HG03520 (cell line): ENCODE results near the gene RWDD1.

Experiments used
- ATAC-seq: cut with Tn5 transposase; IDR thresholded peaks from one replicate; pipeline ENCODE4 v1.9.1; 2021; ENCODE audit warnings: mild to moderate bottlenecking, moderate library complexity; ENCODE audit not compliant: unreplicated experiment

Gene RWDD1, protein sequence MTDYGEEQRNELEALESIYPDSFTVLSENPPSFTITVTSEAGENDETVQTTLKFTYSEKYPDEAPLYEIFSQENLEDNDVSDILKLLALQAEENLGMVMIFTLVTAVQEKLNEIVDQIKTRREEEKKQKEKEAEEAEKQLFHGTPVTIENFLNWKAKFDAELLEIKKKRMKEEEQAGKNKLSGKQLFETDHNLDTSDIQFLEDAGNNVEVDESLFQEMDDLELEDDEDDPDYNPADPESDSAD

DNA sequence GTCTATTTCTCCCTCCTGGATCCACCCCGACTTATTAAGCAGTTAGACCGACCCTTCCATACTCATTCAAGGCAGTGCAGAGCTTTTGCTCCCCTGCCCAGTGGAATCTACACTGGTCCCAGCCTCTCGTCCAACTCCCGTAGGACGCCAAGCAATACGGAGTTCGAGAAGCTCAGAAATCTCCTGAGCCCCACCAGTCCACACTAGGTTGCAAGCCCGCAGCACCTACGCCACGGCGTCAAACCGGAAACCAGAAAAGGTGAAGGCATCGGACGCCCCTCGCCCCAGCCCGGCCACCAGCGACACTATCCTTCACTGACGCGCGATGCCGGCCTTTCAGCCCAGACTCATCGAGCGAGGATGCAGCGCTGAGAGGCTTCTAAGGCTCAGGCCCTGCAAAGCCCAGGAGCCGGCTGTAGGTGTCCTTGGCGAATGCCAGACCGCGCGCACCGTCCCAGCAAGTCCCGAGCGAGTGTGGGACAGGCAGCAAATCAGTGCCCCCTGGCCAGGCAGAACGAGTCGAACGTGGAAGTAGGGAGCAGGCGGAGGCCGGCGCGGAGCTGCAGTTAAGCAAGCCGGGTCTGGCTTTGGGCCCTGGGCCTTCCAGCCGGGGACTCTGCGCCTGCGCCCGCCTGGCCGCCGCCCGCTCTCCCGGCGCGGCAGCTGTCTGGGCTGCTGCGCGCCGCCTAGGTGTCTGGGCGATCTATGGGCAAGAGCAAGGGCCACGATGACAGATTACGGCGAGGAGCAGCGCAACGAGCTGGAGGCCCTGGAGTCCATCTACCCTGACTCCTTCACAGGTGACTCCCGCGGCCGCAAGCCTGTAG lies at the start of gene RWDD1:
Gene RWDD1, plus strand, starts transcription at position 649 of the 827 bp plus-strand sequence. Its CDS starts 79 bp downstream, at position 728.
- ATAC-seq, result peak; percentile 94

DNA sequence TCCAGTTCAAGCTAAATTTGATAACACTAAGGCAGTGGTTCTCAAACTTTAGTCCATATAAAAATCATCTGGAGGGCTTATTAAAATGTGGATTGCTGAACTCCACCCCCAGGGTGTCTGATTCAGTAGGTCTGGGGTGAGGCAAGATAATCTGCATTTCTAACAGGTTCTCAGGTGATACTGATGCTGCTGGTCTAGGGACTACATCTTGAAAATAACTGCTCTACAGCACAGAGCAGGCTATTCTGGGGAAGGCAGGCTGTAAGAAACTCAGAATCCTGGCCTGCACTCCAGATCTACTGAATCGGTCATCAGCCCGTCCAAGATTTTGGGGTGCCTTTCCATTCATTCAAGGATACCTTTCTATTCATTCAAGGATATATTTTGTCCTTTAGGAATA lies 48.4 kb upstream of the RWDD1 start:
- ATAC-seq, result no peak

DNA sequence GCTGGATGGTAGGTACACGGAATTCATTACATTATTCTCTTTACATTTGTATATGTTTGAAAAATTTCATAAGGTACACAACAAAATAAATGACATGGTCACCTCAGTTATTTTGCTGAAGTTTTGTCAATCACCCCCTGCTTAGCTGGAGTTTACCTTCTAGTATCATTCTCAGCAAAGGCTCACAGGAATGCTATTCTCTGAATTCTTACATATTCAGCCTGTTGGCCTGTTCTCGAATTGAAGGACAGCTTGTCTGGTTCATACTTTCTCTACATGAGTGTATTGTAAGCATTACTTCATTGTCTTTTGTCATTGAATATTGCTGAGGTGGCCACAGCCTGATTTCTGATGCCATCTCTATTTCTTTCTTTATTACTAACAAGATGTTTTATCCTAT lies 47.1 kb upstream of the RWDD1 start:
- no peak for ATAC-seq

DNA sequence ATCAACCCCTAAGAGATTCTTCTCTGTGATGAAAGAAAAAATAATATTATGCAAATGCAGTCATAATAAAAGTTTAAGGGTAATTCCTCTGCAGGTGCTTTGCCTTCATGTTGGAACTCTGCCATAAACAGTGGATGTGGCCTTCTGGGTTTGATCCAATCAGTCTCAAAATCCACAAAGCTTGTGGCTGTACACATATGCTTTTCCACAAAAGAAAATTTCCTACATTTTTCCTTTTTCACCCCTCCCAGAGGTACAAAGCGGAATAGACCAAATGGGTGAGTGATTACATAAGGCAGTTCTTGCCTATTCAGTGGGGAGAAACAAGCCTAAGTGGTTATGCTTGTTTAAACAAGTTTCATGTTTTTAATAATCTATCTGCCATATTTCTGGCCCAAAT lies 43.2 kb upstream of the RWDD1 start:
- ATAC-seq, result no peak

DNA sequence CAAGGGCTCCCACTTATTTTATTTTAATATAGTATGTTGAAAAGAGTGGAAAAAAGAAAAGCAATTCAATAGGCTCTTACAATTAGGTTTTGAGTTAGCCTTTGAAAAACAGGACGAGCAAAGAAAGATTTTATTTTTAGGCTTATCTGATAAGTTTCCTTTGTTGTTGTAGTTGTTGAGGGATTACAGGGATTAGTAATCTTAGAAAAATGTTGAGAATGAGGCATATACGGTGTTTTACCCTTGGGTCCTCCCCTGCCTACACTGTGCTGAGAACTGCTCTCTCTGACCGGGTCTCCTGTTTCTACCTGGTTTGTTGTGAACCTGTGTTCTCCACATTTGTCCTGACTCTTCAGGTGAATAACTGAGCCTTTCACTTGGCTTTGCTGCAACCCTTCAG lies 42.5 kb upstream of the RWDD1 start:
- no peak for ATAC-seq

DNA sequence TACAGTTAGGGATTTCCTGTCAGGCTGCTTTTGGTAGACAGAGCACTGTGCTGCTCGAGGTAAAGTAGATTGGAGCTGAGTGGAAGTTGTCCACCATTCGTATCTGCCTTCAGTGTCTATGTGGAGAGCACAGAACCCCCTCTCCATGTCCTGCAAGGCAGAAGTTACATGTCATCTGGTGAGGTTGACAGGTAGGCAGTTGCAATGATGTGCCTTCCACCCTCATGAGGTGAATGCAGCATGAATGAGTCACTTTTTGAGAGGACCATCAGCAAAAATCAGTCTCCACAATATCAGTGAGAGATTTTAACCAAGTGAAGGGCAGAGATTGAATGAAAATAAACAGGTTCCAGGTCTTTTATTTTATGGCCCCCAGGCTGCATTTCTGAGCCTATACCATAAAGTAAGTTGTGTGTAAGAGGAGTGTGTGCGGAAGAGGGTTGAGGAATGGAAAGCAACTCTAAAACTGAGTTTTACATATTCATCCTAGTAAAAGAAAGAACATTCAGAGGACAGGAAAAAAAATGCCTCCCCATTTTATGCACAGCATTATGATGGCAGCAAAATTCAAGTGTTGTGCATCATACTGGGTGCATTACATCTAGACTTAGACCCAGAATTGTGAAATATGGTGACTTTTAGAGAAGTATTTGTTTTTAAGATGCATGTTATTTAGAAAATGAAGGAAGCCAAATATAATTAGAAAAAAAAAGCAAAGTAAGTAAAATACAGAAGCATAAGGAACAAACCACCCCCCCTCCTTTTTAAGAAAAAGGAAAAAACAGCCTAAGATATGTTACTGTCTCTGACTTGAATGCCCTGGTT lies 41.6 kb upstream of the RWDD1 start:
- ATAC-seq, result no peak

DNA sequence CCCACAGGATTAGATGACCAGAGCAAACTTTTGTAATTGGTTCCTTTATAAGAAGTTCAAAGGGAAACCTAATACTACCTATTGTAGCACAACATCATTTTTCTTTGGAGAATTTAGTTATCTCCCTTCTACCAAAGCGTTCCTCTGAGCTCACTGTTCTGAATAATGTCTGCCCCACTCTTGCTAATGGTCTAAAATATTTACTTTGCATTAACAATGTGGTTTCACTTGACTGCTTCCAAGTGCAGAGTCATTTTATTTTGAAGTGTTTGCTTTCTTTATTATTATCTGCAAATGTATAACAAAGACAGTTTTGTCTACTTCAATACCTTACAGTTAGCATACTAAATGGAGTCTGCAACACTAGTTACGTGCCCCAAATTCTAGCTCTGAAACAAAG lies 40.9 kb upstream of the RWDD1 start:
- no peak for ATAC-seq

DNA sequence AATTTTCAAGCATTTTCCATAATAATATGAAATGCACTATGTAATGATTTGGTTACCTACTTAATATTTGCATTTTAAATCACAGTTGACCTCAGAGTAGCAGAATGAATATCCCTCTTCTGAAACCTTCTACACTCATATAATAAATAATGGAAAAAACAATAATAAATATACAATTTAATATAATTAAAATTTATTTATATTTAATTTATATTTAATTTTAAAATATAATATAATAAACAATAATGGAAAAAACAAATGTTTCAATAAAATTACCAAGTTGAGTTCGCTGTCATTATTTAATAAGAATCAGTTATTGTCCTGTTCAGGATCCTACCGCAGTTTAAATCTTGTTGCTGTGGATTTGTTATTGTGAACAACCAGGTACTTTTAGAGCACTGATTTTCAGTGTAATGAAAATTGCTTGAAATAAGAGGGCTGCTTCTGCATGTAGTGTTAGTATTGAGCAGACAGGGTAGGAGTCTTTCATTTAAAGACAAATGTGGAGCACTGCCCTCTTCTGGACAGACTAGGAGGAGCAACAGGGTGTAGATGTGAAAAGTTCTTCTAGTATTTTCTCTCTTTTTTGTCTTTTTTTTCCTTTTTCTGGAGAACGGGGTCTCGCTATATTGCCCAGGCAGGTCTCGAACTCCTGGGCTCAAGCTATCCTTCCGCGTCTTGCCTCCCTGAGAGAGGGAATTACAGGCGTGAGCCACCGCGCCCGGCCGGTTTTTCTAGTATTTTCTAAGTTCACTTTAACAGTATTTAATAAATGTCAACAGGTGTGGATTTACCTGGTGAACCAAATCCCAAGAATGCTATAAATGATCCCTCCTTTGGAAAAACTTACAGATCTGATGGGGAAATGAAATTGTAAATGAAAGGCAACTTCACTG lies 39.4 kb upstream of the RWDD1 start:
- peak; percentile 81 for ATAC-seq

DNA sequence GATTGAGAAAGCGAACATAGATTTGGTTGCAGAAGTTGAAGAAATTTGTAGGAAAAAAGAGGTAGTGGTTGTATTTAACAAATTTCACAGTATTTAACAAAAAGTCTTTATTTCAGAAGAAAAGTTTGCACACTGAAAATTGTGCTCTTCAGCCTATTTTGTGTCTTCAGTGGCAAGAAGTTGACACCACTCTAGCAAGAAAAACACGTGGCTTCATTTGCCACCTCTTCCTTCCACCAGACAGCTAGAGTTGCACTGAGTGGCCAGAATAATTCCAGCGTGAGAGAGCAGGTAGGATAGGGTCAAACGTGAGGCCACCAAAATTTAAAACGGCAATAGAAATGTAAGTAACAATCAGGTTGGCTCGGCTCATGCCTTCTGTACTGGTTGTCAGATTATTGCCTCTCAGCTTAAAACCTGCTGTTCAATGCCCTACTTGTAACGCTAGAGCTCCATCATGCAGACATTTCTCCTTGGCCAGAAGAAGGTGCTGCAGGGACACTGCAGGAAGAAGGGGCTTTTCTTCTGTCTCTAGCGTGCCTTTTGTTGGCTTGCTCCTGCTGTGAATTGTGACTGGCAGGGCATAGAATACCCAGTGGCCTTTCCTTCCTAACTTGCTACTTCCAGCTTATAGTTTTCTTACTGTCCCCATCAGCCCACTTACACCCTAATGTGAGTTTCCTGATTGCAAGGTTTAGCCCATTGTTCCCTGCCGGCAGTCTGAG lies 37.9 kb upstream of the RWDD1 start:
- no peak for ATAC-seq

DNA sequence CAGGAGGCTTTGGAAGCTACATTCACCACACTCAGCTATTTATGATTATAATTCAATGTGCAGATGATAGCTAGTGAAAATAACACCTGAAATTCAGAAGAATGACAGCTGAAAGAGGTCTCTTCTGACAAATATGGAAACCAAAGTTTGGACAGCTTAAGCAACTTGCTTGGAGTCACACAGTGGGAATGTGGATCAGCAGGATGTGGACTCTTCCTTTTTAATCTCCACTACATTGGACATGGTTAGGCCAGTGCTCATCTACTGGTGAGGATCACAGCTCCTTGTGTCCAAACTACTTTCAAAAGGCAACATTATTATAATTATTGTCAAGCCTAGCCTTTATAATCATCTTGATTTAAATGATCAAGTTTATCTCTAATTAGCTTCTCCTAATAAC lies 36.2 kb upstream of the RWDD1 start:
- ATAC-seq, result no peak

DNA sequence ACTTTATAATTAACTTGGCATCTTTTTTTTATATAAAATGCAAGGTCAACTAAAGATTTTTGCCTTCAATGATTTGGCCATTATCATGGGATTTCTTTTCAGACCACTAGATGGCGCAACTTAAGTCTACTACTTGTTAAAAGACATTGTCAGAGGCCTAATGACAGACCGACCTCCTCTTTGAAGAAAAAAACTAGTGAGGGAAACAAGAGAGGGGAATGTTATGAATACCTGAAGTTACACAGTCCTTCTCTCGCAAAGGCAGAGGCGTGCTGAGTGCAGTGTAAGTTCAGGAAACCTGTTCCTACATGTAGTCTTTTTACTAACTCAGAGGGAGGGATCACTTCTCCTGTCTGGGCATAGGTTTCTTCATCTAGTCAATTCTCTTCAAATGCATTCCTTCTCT lies 35.1 kb upstream of the RWDD1 start:
- no peak for ATAC-seq

DNA sequence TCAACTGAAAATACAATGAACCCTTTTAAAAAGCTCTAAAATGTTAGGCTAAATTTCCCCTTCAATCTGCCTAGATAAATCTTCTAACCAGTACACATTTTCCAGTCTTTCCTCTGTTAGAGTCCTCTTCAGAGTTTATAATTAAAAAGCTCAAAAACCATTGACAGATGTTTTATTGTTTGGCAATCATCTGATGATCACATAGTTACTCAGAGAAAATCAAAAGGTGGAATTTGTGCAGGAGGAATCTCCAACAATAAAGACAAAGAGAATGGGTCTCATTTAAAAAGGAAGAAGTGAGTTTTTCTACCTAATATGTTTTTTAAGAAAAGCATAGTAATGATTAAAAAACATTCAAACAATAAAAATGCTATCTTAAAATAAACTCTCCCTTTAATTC lies 28.9 kb upstream of the RWDD1 start:
- no peak for ATAC-seq

DNA sequence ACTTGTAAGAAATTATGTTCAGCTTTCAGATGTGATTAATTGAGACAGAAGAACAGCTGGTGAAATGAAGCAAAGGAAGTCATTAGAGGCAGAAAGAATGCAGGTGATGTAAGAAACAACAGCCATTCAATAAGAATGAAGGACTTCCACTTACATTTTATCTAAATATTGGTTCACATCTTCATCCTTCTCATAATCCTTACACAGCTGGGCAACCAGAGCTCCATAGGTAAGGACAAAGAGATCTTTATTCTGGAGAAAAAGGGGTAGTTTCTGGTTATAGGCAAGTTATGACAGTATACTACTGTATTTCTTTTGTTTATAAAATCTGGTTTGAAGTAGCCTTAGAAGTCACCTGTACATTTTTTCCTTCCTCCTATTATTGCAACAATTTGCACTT lies 28.2 kb upstream of the RWDD1 start:
- ATAC-seq, result no peak

DNA sequence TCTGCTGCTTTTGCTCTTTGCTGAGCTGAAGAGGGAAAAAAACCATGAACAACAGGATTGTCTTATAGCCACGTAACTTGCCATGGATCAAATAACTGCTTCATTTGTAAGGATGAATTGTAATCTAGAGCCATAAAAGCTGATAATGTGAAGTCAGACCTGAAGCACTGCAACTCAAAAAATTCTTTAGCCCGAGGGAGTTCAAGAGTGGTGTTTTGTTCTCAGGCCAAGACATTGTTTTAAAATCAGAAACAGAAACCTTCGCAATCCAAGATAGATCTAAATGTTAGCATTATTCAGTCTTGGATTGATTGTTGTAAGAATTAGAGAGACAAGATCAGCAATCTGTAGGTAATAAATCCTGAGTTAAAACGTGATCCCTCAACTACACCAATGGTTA lies 25.7 kb upstream of the RWDD1 start, which contains the start of gene TRAPPC3L:
Gene TRAPPC3L, minus strand, starts transcription at position 34 of the 400 bp plus-strand sequence. CDS start 170 bp downstream, outside the sequence.
- ATAC-seq, result no peak

DNA sequence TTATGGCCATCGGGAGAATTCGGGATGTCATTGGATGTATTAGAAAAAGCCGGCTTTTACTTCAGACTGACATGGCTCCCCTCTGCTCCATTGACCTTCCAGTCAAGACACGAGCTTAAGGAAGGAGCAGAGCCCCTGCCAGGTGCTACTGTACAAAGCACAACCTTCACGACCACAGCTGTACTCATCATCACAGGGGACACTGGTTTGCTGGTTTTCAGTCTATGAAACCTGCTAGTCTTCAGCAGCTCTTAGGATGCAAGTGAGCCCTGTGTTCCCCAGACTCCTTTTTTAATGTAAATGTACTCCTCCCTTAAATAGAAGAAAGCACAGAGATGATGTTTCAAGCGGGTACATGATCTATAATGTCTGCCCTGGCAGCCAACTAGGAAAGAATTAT lies 23.9 kb upstream of the RWDD1 start:
- ATAC-seq, result no peak

DNA sequence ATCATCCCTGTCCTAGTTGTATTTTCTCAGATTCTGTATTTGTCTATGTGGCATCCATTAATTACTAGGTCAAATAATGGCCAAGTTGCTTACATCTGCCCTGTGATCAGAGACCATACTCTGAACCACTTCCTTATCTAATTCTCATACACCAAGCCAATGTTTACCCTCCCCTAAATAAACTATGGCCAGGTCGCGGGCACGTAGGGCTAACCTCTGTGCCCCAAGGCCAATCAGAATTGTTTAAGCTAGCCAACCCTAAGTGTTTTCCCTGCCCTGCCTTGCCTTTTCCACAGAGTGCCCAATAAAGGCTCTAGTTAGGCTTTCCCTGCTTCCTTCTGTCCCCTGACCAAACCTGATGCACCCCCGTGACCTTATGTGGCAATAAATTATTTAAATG lies 20.5 kb upstream of the RWDD1 start:
- no peak for ATAC-seq

DNA sequence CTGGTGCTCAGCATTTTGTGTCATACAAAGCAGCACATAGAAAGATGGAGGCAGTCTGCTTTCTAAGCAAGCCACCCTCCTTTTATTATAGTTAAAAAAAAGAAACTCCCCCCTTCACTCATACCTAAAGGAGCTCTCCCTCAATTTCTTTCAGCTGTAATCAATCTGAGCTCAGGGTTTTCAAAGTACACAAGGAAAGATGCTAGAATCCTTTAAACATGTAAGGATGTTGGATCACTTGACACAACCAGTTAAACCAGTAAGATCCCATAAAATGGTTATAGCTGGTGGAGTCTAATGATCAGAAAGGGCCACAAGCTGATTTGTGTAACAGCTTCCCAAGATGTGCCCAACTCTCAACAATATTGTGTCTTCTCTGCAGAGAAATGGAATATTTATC lies 17.9 kb upstream of the RWDD1 start, which contains the start of gene CALHM4:
Gene CALHM4, plus strand, starts transcription at position 301 of the 400 bp plus-strand sequence. Its CDS starts 43 bp downstream, at position 344.
- no peak for ATAC-seq

DNA sequence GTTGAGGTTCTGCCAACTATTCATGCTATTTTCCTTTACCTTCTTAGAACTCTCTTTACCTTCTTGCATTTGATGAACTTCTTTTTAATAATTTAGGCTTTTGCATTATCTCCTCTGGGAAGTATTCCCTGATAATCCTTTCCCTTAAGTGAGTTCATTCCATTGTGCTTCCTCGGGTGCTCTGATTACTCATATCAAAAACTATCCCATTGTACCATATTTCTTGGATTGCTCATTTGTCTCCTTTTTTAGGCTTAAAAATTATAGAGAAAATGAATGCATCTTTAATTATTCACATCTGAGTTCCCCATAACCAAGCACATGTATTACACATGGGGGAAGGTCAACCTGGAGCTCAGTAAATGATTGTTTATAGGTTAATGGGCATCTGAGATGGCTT lies 15.2 kb upstream of the RWDD1 start:
- ATAC-seq, result no peak

DNA sequence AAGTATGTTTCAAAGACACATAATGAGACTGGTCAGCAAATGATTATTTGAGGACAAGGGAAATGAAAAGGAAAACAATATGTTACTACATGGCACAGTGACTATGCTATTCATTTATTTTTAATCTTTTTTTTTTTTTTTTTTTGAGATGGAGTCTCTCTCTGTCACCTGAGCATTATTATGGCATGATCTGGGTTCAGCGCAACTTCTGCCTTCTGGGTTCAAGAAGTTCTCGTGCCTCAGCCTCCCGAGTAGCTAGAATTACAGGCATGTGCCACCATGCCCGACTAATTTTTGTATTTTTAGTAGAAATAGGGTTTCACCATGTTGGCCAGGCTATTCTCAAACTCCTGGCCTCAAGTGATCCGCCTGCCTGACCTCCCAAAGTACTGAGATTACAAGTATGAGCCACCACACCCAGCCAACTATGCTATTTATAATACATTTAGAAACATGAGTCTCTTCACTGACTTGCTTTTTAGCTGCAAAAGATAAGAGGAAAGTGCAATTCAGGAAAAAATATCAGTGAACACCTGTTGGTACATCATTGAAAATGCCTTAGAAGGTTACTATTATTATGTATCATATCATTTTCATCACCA lies 14.4 kb upstream of the RWDD1 start:
- ATAC-seq, result no peak
